Articular chondrocyte of knee joint (primary cell): ENCODE results near the gene LILRB4. TPM values are rescaled to one million over a fixed set of nuclear protein-coding genes. Genes with fewer than 3 reads are reported as not detected.

Source experiments
- small RNA-seq: library from RNA; depleted of rRNA; stranded (forward); fragments of <200 nt; gene quantifications from one replicate; pipeline ENCODE3, GENCODE V24; 2012
- total RNA-seq: library from RNA; depleted of rRNA; stranded (reverse); fragments of >200 nt; gene quantifications from 2 replicates; pipeline ENCODE4 v1.2.3, GENCODE V29; 2012

Gene LILRB4
- not detected in 2 replicates for total RNA-seq

DNA sequence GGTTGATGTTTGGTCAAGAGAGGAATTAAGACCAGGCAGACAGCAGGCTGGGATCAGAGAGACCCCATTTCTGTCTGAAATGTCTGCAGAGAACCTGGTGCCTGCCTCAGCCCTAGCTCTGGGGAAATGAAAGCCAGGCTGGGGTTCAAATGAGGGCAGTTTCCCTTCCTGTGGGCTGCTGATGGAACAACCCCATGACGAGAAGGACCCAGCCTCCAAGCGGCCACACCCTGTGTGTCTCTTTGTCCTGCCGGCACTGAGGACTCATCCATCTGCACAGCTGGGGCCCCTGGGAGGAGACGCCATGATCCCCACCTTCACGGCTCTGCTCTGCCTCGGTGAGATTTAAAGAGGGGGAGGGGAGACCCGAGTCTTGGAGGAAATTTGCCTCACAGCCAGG, at the start of gene LILRB4:
LILRB4 (plus strand) TSS at position 256 of the 400 bp plus-strand sequence; CDS start at position 305, 49 bp downstream.

GRCh38 chr19:54630262-54630661, 32.5 kb upstream of the LILRB4 start, which contains the start of gene LILRB1:
Gene LILRB1 (plus strand): TSS chr19:54630484. CDS start chr19:54631074, 590 bp downstream.

Small RNAs within 50 kb of the gene (small RNA-seq; reads per million reads assigned to genes)
- gene AC245036.3 (not detected), gene AC245128.2 (not detected), gene MIR8061 (not detected)

Other genes starting within 250 kb of the LILRB4 start
- gene TTYH1, start 247.5 kb upstream of the LILRB4 start, total RNA-seq, result not detected in 2 replicates
- gene LENG8, start 213.8 kb upstream of the LILRB4 start, total RNA-seq, result 43.3 and 47.9 TPM in 2 replicates
- 7.5 and 8.5 TPM in 2 replicates for gene LENG9, start 199.2 kb upstream of the LILRB4 start, total RNA-seq
- gene CDC42EP5, start 189.7 kb upstream of the LILRB4 start, total RNA-seq, result 26.3 and 29.1 TPM in 2 replicates
- not detected in 2 replicates for gene LAIR2, start 160.2 kb upstream of the LILRB4 start, total RNA-seq
- gene LILRA2, start 89.2 kb upstream of the LILRB4 start, total RNA-seq, result not detected in 2 replicates
- gene LILRA1, start 69.4 kb upstream of the LILRB4 start, total RNA-seq, result not detected in 2 replicates
- gene LILRB1, start 32.5 kb upstream of the LILRB4 start, total RNA-seq, result not detected in 2 replicates
- gene KIR3DL3, start 61.5 kb downstream of the LILRB4 start, total RNA-seq, result not detected in 2 replicates
- not detected in 2 replicates for gene KIR2DL3, start 75.5 kb downstream of the LILRB4 start, total RNA-seq
- gene KIR2DL1, start 106.8 kb downstream of the LILRB4 start, total RNA-seq, result not detected in 2 replicates
- not detected in 2 replicates for gene KIR2DL4, start 140.6 kb downstream of the LILRB4 start, total RNA-seq
- gene KIR3DL1, start 153.5 kb downstream of the LILRB4 start, total RNA-seq, result not detected in 2 replicates
- gene KIR2DS4, start 169.7 kb downstream of the LILRB4 start, total RNA-seq, result not detected in 2 replicates
- not detected in 2 replicates for gene KIR3DL2, start 187.5 kb downstream of the LILRB4 start, total RNA-seq
- not detected in 2 replicates for gene FCAR, start 211.2 kb downstream of the LILRB4 start, total RNA-seq
- not detected in 2 replicates for gene NCR1, start 243.2 kb downstream of the LILRB4 start, total RNA-seq